Caki2 (cell line): ENCODE data around the gene BCL2L1. TPM values are rescaled to one million over a fixed set of nuclear protein-coding genes. Genes with fewer than 3 reads are reported as not detected.

Experiments
- DNase-seq: peaks from one replicate; pipeline ENCODE4 v3.0.0-alpha.2; 2015; ENCODE audit warnings: low read depth
- in situ Hi-C: cut with HindIII; loops from 2 replicates; pipeline ENCODE4 v1.10.0; 2016; ENCODE audit warnings: low sequenced_read_pairs, low pct_unique_long_range_greater_than_20kb, mixed read lengths
- total RNA-seq: library from RNA; depleted of rRNA; stranded (reverse); fragments of >200 nt; shearing (Covaris generic); gene quantifications from 2 replicates; pipeline ENCODE4 v1.2.3, GENCODE V29; 2014; ENCODE audit warnings: low replicate concordance

BCL2L1 gene
- total RNA-seq, 1 experiment from 2014 or later, result 256 TPM

- in situ Hi-C loops, result no loop called here
- DNase-seq, result no peak
These were observed 16.9 kb upstream of the BCL2L1 start for GRCh38 chr20:31739550-31739977.

DNA sequence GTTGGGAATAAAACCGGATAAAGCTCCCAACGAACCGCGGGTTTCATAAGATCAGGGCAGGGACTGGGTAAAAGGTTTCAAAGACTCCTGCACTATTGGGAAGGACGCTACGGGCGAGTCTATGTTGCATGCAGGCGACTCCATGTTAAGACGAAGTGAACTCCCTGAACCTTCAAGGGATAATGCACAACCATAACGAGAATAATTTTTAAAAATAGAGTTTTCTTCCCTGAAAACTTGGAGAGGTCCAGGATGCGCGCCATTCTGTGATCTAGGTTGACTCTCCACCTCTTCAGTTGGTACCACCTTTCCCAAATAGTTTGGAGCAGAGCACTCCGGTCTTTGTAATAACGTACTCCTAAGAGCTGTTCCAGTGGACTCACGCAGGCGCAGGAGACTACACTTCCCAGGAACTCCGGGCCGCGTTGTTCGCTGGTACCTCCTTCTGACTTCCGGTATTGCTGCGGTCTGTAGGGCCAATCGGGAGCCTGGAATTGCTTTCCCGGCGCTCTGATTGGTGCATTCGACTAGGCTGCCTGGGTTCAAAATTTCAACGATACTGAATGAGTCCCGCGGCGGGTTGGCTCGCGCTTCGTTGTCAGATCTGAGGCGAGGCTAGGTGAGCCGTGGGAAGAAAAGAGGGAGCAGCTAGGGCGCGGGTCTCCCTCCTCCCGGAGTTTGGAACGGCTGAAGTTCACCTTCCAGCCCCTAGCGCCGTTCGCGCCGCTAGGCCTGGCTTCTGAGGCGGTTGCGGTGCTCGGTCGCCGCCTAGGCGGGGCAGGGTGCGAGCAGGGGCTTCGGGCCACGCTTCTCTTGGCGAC, 16.3 kb upstream of the BCL2L1 start, which contains the start of gene TPX2:
TPX2 (plus strand) TSS at position 562 of the 821 bp plus-strand sequence. CDS start 18,187 bp downstream, outside the sequence.
- in situ Hi-C loops, result no loop called here
- DNase-seq, result peak; percentile 97

- in situ Hi-C loops, result no loop called here
- no peak for DNase-seq
These were observed 8.7 kb upstream of the BCL2L1 start for GRCh38 chr20:31731321-31731717.

GRCh38 chr20:31723319-31724078, 831 bp upstream of the BCL2L1 start:
- in situ Hi-C loops, result loop anchor here (10.0 kb wide), 1 partner anchor 169 kb away; no protein-coding TSS in a partner anchor
- DNase-seq, result peak; percentile 100

- no peak for DNase-seq
- in situ Hi-C loops, result loop anchor here (10.0 kb wide), 1 partner anchor 168 kb away; no protein-coding TSS in a partner anchor
These were observed 326 bp upstream of the BCL2L1 start for GRCh38 chr20:31723069-31723318.

DNA sequence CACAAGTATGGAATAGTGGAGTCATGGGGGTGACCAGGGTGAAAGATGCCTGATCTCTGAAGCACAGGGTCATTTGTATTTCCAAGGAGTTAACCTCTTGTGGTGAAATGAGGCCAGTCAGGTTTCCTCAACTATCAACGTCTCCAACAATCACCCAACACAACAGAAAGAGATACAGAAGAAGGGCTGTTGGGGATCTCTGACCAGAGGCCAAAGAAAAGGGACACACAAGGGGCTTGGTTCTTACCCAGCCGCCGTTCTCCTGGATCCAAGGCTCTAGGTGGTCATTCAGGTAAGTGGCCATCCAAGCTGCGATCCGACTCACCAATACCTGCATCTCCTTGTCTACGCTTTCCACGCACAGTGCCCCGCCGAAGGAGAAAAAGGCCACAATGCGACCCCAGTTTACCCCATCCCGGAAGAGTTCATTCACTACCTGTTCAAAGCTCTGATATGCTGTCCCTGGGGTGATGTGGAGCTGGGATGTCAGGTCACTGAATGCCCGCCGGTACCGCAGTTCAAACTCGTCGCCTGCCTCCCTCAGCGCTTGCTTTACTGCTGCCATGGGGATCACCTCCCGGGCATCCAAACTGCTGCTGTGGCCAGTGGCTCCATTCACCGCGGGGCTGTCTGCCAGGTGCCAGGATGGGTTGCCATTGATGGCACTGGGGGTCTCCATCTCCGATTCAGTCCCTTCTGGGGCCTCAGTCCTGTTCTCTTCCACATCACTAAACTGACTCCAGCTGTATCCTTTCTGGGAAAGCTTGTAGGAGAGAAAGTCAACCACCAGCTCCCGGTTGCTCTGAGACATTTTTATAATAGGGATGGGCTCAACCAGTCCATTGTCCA, 1.0 kb downstream of the BCL2L1 start:
- in situ Hi-C loops, result loop anchor here (10.0 kb wide), 1 partner anchor 167 kb away; no protein-coding TSS in a partner anchor
- DNase-seq, result no peak

DNA sequence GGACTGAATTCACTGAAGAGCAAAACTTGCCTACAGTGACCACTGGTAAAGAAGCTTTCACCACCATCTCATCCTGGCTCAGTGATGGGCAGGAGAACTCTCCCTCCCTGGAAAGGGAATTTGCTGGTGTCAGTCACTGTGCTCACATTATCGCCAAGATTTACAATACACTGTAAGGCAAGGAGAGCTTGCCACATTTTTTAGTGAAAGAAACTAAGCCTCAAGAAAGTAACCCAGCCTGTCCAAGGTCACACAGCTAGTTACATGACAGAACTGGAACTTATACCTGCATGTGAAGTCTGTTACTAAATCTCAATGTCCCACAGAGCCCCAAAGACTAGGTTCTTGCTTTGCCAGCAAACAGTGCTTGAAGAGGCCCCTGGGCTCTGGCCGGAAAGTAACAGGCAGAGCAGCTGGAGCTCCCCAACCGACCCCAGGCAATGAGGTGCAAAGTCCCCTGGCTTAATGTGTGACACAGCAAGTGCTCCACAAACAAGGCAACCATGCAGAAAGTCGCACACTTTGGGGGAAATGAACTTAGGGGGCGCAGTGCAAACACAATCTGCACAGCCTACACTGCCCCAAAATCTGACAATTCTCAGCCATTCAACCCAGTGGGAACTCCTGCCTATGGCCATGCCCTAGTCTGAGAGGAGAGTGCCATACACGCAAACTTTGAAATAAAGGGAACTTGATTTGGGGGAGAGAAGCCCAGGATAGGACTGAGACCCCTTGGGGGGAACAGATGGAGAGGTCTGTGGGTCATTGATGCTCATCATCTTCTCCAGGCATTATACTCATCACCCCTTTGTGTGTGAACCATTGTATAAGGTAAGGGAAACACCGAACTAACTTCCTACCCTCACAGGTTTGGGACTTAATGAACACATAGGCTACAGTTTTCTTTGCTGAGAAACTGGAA, 1.9 kb downstream of the BCL2L1 start:
- no peak for DNase-seq
- in situ Hi-C loops, result loop anchor here (10.0 kb wide), 1 partner anchor 166 kb away; no protein-coding TSS in a partner anchor

DNA sequence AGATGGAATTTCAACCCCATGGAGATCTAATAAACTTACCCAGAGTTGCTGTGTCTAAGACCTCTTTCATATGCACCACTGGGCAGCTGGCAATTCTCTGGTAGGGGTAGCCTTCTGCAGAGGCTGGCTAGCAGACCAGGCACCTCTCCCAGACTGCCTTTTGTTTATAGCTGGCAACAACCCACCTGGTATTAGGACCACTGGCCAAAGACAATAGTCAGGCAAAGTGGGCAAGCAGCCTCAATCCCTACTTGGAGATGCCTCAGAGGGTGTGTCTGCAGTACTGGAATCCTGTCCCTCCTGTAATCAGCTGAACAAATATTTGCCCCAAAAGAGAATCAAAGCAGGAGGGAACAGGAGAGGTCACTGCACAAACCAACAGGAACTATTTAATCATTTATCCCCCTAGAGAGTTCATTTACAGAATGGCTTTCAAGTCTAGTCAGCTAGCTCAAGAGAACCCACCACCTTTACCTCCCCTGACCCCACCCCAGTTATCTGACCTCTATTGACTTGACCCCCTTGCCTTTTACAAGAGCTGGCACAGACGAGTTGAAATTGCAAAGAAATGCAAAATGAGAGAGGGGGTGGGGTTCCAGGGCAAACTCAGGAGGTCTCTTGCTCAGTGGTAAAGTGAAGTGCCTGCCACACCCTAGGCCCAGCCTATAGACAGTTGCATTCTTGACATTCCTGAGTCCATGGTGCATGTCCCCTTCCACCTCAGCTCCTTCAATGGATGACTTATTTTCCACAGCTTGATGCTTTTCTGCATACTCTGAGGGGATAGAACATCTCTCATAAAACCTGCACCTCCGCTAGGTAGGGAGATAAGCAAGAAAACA, 2.8 kb downstream of the BCL2L1 start:
- in situ Hi-C loops, result loop anchor here (10.0 kb wide), 1 partner anchor 165 kb away; no protein-coding TSS in a partner anchor
- DNase-seq, result peak; percentile 100

- DNase-seq, result no peak
These were observed 3.6 kb downstream of the BCL2L1 start for GRCh38 chr20:31718952-31719643.

GRCh38 chr20:31717478-31718201, 5.0 kb downstream of the BCL2L1 start:
- in situ Hi-C loops, result no loop called here
- no peak for DNase-seq

More at GRCh38 chr20:31718952-31719643, 3.6 kb downstream of the BCL2L1 start:
- in situ Hi-C loops, result no loop called here

- in situ Hi-C loops, result no loop called here
- DNase-seq, result no peak
These were observed 5.7 kb downstream of the BCL2L1 start for GRCh38 chr20:31716818-31717477.

- no peak for DNase-seq
- in situ Hi-C loops, result no loop called here
These were observed 6.3 kb downstream of the BCL2L1 start for GRCh38 chr20:31716351-31716750.

DNA sequence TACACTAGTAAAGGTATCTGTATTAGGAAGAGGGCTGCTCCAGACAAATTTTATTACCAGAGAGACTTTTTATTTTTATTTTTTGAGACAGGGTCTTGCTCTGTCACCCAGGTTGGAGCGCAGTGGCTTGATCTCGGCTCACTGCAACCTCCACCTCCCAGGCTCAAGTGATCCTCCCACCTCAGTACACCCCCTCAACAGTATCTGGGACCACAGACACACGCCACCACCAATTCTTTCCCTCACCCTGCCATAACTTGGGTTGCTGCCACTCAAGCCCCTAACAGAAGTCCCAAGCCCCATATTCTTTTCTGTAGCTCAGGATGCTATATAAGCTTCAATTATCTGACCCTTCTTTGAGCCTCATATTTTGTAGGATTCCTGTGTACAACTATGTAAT, 6.9 kb downstream of the BCL2L1 start:
- in situ Hi-C loops, result no loop called here
- DNase-seq, result no peak

- no peak for DNase-seq
- in situ Hi-C loops, result no loop called here
These were observed 9.1 kb downstream of the BCL2L1 start for GRCh38 chr20:31713312-31714273.
